ENCODE data around the gene GRK5.

Gene GRK5

DNA sequence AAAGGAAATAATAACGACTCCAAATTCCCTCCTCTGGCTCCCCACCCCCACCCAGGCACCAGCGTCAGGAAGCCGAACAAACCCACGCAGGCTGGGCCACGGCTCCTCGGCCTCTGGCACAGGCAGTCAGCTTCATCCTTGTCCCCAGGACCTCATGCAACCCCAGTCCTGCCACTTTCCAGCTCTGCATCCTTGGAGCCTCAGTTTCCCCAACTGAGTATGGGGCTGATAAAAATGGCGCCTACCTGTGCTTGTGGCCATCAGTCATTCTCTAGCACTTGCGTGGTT lies 198.1 kb downstream of the GRK5 start:
- H3K9me3 ChIP-seq (ENCODE audit: control insufficient read depth, low read length): no peaks in the 10 kb centered on the region
- H2BK12ac ChIP-seq (ENCODE audit: low read length in 2 of 2): peak overlapping the region; percentile 29 to 89
- H3K4me2 ChIP-seq (ENCODE audit: low read length, poor library complexity, severe bottlenecking): no peak overlapping the region
- WGBS: 88% methylated on average over 8 of the region's 8 CpGs
- no peak overlapping the region for H2BK5ac ChIP-seq (ENCODE audit: low read depth, low read length, poor library complexity, severe bottlenecking)
- H3K36me3 ChIP-seq (ENCODE audit: control insufficient read depth in 1 of 2, insufficient read depth in 2 of 2, low read depth in 1 of 2, low read length in 2 of 2): no peaks in the 10 kb centered on the region
- no peak overlapping the region for H4K8ac ChIP-seq (ENCODE audit: low read length)
- no peak overlapping the region for H3K9ac ChIP-seq (ENCODE audit: low read length)
- peak overlapping the region; percentile 64 to 87 for H3K18ac ChIP-seq (ENCODE audit: low read depth in 1 of 2, low read length in 2 of 2)
- H3K4me3 ChIP-seq (ENCODE audit: insufficient read depth in 1 of 2, low read depth in 1 of 2, low read length in 2 of 2): no peak overlapping the region
- H3K23ac ChIP-seq (ENCODE audit: low read length in 2 of 2): no peak overlapping the region
- H2AK5ac ChIP-seq (ENCODE audit: low read length, severe bottlenecking): no peak overlapping the region
- DNase-seq: no peak
- no peak overlapping the region for H2AFZ ChIP-seq (ENCODE audit: low read depth, low read length)
- no peak overlapping the region for H3K27ac ChIP-seq (ENCODE audit: low read length, poor library complexity, severe bottlenecking)
- H2BK120ac ChIP-seq (ENCODE audit: low read depth, low read length): no peak overlapping the region
- H2BK15ac ChIP-seq (ENCODE audit: low read depth, poor library complexity, severe bottlenecking): peak overlapping the region; percentile 26
- no peaks in the 10 kb centered on the region for H3K27me3 ChIP-seq (ENCODE audit: control insufficient read depth in 1 of 2, insufficient read depth in 1 of 2, low read length in 2 of 2)
- H3K4ac ChIP-seq (ENCODE audit: low read depth in 1 of 2, low read length in 2 of 2): peak overlapping the region in 1 of 2 experiments; percentile 72
- no peak overlapping the region for H4K91ac ChIP-seq (ENCODE audit: low read length)
- peak overlapping the region in 1 of 2 experiments; percentile 89 for H3K14ac ChIP-seq (ENCODE audit: low read length in 2 of 2)
- peaks cover 26% of the 10 kb centered on the region for H3K4me1 ChIP-seq (ENCODE audit: control insufficient read depth, insufficient read depth, low read depth, low read length)
- peaks cover 10% of the 10 kb centered on the region for H3K79me1 ChIP-seq (replicated peaks; ENCODE audit: low read length, poor library complexity, severe bottlenecking)

DNA sequence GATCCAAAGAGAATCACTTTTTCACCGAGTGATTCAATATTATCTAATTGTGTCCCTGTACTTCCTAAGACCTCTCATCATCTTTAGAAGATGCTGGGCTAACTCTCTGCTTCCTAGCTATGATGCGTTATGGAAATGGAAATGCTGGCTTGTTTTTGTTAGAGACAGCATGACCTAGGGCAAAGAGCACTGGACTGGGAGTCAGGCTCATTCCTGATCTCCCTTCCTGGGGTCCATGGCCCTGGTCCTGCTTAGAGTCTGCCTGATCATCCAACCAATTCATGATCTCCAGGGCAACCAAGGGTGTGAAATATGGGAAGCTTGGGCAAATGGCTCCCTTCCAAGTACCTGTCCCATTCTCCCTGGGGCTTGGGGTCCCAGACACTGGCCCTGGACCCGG lies 198.8 kb downstream of the GRK5 start:
- peak overlapping the region; percentile 73 to 91 for H3K18ac ChIP-seq (ENCODE audit: low read depth in 1 of 2, low read length in 2 of 2)
- peak overlapping the region; percentile 91 for H2BK120ac ChIP-seq (ENCODE audit: low read depth, low read length)
- peak overlapping the region; percentile 5 for H4K8ac ChIP-seq (ENCODE audit: low read length)
- H3K4me3 ChIP-seq (ENCODE audit: insufficient read depth in 1 of 2, low read depth in 1 of 2, low read length in 2 of 2): no peak overlapping the region
- peak overlapping the region in 1 of 2 experiments; percentile 66 for H3K14ac ChIP-seq (ENCODE audit: low read length in 2 of 2)
- H3K9me3 ChIP-seq (ENCODE audit: control insufficient read depth, low read length): no peaks in the 10 kb centered on the region
- peaks cover 10% of the 10 kb centered on the region for H3K79me1 ChIP-seq (replicated peaks; ENCODE audit: low read length, poor library complexity, severe bottlenecking)
- WGBS: 86% methylated on average over 2 of the region's 3 CpGs
- H3K23ac ChIP-seq (ENCODE audit: low read length in 2 of 2): no peak overlapping the region
- H3K27ac ChIP-seq (ENCODE audit: low read length, poor library complexity, severe bottlenecking): no peak overlapping the region
- H3K4ac ChIP-seq (ENCODE audit: low read depth in 1 of 2, low read length in 2 of 2): peak overlapping the region in 1 of 2 experiments; percentile 87
- H3K4me2 ChIP-seq (ENCODE audit: low read length, poor library complexity, severe bottlenecking): no peak overlapping the region
- no peak overlapping the region for H2AFZ ChIP-seq (ENCODE audit: low read depth, low read length)
- peak overlapping the region; percentile 19 for H2BK15ac ChIP-seq (ENCODE audit: low read depth, poor library complexity, severe bottlenecking)
- H2BK12ac ChIP-seq (ENCODE audit: low read length in 2 of 2): peak overlapping the region; percentile 55 to 99
- no peaks in the 10 kb centered on the region for H3K36me3 ChIP-seq (ENCODE audit: control insufficient read depth in 1 of 2, insufficient read depth in 2 of 2, low read depth in 1 of 2, low read length in 2 of 2)
- H3K9ac ChIP-seq (ENCODE audit: low read length): no peak overlapping the region
- H2AK5ac ChIP-seq (ENCODE audit: low read length, severe bottlenecking): no peak overlapping the region
- no peak overlapping the region for H2BK5ac ChIP-seq (ENCODE audit: low read depth, low read length, poor library complexity, severe bottlenecking)
- DNase-seq: no peak
- peaks cover 31% of the 10 kb centered on the region for H3K4me1 ChIP-seq (ENCODE audit: control insufficient read depth, insufficient read depth, low read depth, low read length)
- no peaks in the 10 kb centered on the region for H3K27me3 ChIP-seq (ENCODE audit: control insufficient read depth in 1 of 2, insufficient read depth in 1 of 2, low read length in 2 of 2)
- H4K91ac ChIP-seq (ENCODE audit: low read length): peak overlapping the region; percentile 64

- H2AFZ ChIP-seq (ENCODE audit: low read depth, low read length): no peak overlapping the region
- peak overlapping the region; percentile 64 for H4K91ac ChIP-seq (ENCODE audit: low read length)
- H2BK12ac ChIP-seq (ENCODE audit: low read length in 2 of 2): peak overlapping the region in 1 of 2 experiments; percentile 67
- peak overlapping the region; percentile 5 for H4K8ac ChIP-seq (ENCODE audit: low read length)
- no peak overlapping the region for H3K4me3 ChIP-seq (ENCODE audit: insufficient read depth in 1 of 2, low read depth in 1 of 2, low read length in 2 of 2)
- no peak overlapping the region for H2AK5ac ChIP-seq (ENCODE audit: low read length, severe bottlenecking)
- no peak overlapping the region for H2BK5ac ChIP-seq (ENCODE audit: low read depth, low read length, poor library complexity, severe bottlenecking)
- no peaks in the 10 kb centered on the region for H3K36me3 ChIP-seq (ENCODE audit: control insufficient read depth in 1 of 2, insufficient read depth in 2 of 2, low read depth in 1 of 2, low read length in 2 of 2)
- H2BK120ac ChIP-seq (ENCODE audit: low read depth, low read length): peak overlapping the region; percentile 91
- H3K27ac ChIP-seq (ENCODE audit: low read length, poor library complexity, severe bottlenecking): no peak overlapping the region
- H3K14ac ChIP-seq (ENCODE audit: low read length in 2 of 2): peak overlapping the region in 1 of 2 experiments; percentile 71
- H3K23ac ChIP-seq (ENCODE audit: low read length in 2 of 2): peak overlapping the region in 1 of 2 experiments; percentile 70
- H3K4me2 ChIP-seq (ENCODE audit: low read length, poor library complexity, severe bottlenecking): no peak overlapping the region
- H3K9me3 ChIP-seq (ENCODE audit: control insufficient read depth, low read length): no peaks in the 10 kb centered on the region
- peaks cover 28% of the 10 kb centered on the region for H3K4me1 ChIP-seq (ENCODE audit: control insufficient read depth, insufficient read depth, low read depth, low read length)
- H3K79me1 ChIP-seq (replicated peaks; ENCODE audit: low read length, poor library complexity, severe bottlenecking): peaks cover 10% of the 10 kb centered on the region
- H3K9ac ChIP-seq (ENCODE audit: low read length): no peak overlapping the region
- 93% methylated on average over 7 of the region's 7 CpGs for WGBS
- peak overlapping the region; percentile 19 for H2BK15ac ChIP-seq (ENCODE audit: low read depth, poor library complexity, severe bottlenecking)
- peak; percentile 63 for DNase-seq
- H3K27me3 ChIP-seq (ENCODE audit: control insufficient read depth in 1 of 2, insufficient read depth in 1 of 2, low read length in 2 of 2): no peaks in the 10 kb centered on the region
- peak overlapping the region; percentile 59 to 87 for H3K4ac ChIP-seq (ENCODE audit: low read depth in 1 of 2, low read length in 2 of 2)
- peak overlapping the region; percentile 73 to 91 for H3K18ac ChIP-seq (ENCODE audit: low read depth in 1 of 2, low read length in 2 of 2)
Observed at GRCh38 chr10:119406601-119407253, 199.4 kb downstream of the GRK5 start.

DNA sequence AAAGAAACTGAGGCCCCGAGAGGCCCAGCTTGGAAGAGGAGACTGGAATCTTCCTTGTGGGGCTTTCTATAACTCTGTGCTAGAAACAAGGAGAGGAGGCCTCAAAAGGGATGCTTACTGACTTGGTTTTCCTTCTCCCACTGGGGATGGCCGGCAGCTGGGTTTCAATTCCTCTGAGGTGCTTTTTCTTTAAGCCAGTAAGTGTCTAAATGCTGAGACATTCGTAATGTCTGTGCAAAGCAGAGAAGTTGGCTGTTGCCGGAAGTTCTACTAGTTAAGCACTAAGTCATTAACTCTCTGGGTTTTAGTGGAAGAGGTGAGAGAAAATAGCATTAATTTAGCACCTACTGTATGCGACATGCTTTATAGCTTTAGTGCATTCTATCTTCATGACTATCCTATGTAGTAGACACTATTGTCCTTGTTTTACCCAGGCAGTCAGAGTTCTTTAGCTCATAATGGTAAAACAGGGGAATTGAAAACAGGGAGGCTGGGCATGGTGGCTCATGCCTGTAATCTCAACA lies 199.9 kb downstream of the GRK5 start:
- H3K18ac ChIP-seq (ENCODE audit: low read depth in 1 of 2, low read length in 2 of 2): peak overlapping the region in 1 of 2 experiments; percentile 42
- peak overlapping the region; percentile 57 for H2BK120ac ChIP-seq (ENCODE audit: low read depth, low read length)
- H3K4me1 ChIP-seq (ENCODE audit: control insufficient read depth, insufficient read depth, low read depth, low read length): peaks cover 25% of the 10 kb centered on the region
- DNase-seq: peak; percentile 42
- H3K4me3 ChIP-seq (ENCODE audit: insufficient read depth in 1 of 2, low read depth in 1 of 2, low read length in 2 of 2): no peak overlapping the region
- H2BK15ac ChIP-seq (ENCODE audit: low read depth, poor library complexity, severe bottlenecking): peak overlapping the region; percentile 12
- no peak overlapping the region for H2AK5ac ChIP-seq (ENCODE audit: low read length, severe bottlenecking)
- no peaks in the 10 kb centered on the region for H3K36me3 ChIP-seq (ENCODE audit: control insufficient read depth in 1 of 2, insufficient read depth in 2 of 2, low read depth in 1 of 2, low read length in 2 of 2)
- H2BK5ac ChIP-seq (ENCODE audit: low read depth, low read length, poor library complexity, severe bottlenecking): no peak overlapping the region
- no peak overlapping the region for H4K8ac ChIP-seq (ENCODE audit: low read length)
- peaks cover 10% of the 10 kb centered on the region for H3K79me1 ChIP-seq (replicated peaks; ENCODE audit: low read length, poor library complexity, severe bottlenecking)
- no peak overlapping the region for H3K4me2 ChIP-seq (ENCODE audit: low read length, poor library complexity, severe bottlenecking)
- H3K23ac ChIP-seq (ENCODE audit: low read length in 2 of 2): no peak overlapping the region
- WGBS: 80% methylated on average over 4 of the region's 5 CpGs
- no peaks in the 10 kb centered on the region for H3K27me3 ChIP-seq (ENCODE audit: control insufficient read depth in 1 of 2, insufficient read depth in 1 of 2, low read length in 2 of 2)
- H3K14ac ChIP-seq (ENCODE audit: low read length in 2 of 2): no peak overlapping the region
- no peak overlapping the region for H4K91ac ChIP-seq (ENCODE audit: low read length)
- H2AFZ ChIP-seq (ENCODE audit: low read depth, low read length): no peak overlapping the region
- H3K4ac ChIP-seq (ENCODE audit: low read depth in 1 of 2, low read length in 2 of 2): peak overlapping the region in 1 of 2 experiments; percentile 52
- no peak overlapping the region for H2BK12ac ChIP-seq (ENCODE audit: low read length in 2 of 2)
- no peaks in the 10 kb centered on the region for H3K9me3 ChIP-seq (ENCODE audit: control insufficient read depth, low read length)
- no peak overlapping the region for H3K27ac ChIP-seq (ENCODE audit: low read length, poor library complexity, severe bottlenecking)
- H3K9ac ChIP-seq (ENCODE audit: low read length): no peak overlapping the region

All from mesenchymal stem cell (in vitro differentiated cells and primary cell).